ENCODE results near the gene GMDS. TPM values are rescaled to one million over a fixed set of nuclear protein-coding genes. Genes with fewer than 3 reads are reported as not detected.

The GMDS gene
- total and polyA plus RNA-seq, 2 experiments from 2014 or later, result 30.1 to 36.5 TPM

- TF ChIP-seq REST (IDR thresholded peaks at IDR 0.05; ENCODE audit: unreplicated experiment), result no peak
- TF ChIP-seq ZNF114 (CRISPR knock-in tag; IDR thresholded peaks at IDR 0.05), result no peak
- TF ChIP-seq, protein P1, sequence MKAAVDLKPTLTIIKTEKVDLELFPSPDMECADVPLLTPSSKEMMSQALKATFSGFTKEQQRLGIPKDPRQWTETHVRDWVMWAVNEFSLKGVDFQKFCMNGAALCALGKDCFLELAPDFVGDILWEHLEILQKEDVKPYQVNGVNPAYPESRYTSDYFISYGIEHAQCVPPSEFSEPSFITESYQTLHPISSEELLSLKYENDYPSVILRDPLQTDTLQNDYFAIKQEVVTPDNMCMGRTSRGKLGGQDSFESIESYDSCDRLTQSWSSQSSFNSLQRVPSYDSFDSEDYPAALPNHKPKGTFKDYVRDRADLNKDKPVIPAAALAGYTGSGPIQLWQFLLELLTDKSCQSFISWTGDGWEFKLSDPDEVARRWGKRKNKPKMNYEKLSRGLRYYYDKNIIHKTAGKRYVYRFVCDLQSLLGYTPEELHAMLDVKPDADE (IDR thresholded peaks at IDR 0.05), result no peak
- no peak for TF ChIP-seq ZNF331 (CRISPR knock-in tag; IDR thresholded peaks at IDR 0.05; ENCODE audit: low read depth)
- TF ChIP-seq ZNF462 (CRISPR knock-in tag; IDR thresholded peaks at IDR 0.05), result no peak
- no peak for TF ChIP-seq EZH2phosphoT487 (IDR thresholded peaks at IDR 0.05; ENCODE audit: unreplicated experiment)
Measured at GRCh38 chr6:1630771-1631217, 614.6 kb downstream of the GMDS start (continued).
